Measurements from ENCODE around the gene SYK. TPM values are rescaled to one million over a fixed set of nuclear protein-coding genes. Genes with fewer than 3 reads are reported as not detected.

Gene SYK
- polyA plus RNA-seq, 6 donors from 2014 or later = 163 to 261 (median 214) TPM

- DNase-seq (peak; percentile 65), ATAC-seq (ENCODE audit: low read depth in 2 of 2) (peak; percentile 93 to 97)
- no peaks in the 10 kb centered on the region for H3K36me3 Mint-ChIP-seq
- no peaks in the 10 kb centered on the region for H3K9me3 Mint-ChIP-seq
- peaks cover 3 to 17% (median 4%) of the 10 kb centered on the region in 3 donors for H3K4me1 Mint-ChIP-seq
- H3K27ac Mint-ChIP-seq = peak overlapping the region in 1 of 6 donors; percentile 20
- H3K27me3 Mint-ChIP-seq = peaks cover 2 to 6% (median 4%) of the 10 kb centered on the region in 3 donors
- no peak overlapping the region for H3K4me3 Mint-ChIP-seq
Measured at GRCh38 chr9:90914868-90915483, 113.4 kb downstream of the SYK start.

- peaks cover 0 to 12% (median 4%) of the 10 kb centered on the region in 3 donors for H3K4me1 Mint-ChIP-seq
- H3K4me3 Mint-ChIP-seq = no peak overlapping the region
- no peaks in the 10 kb centered on the region for H3K9me3 Mint-ChIP-seq
- H3K36me3 Mint-ChIP-seq = no peaks in the 10 kb centered on the region
- DNase-seq (no peak), ATAC-seq (ENCODE audit: low read depth in 2 of 2) (peak in 1 of 2 donors; percentile 29)
- H3K27ac Mint-ChIP-seq = no peak overlapping the region
- H3K27me3 Mint-ChIP-seq = peaks cover 6 to 11% (median 9%) of the 10 kb centered on the region in 3 donors
Measured at GRCh38 chr9:90915693-90916092, 114.1 kb downstream of the SYK start.

GRCh38 chr9:90916147-90916734 is 114.6 kb downstream of the SYK start:
- DNase-seq (no peak), ATAC-seq (ENCODE audit: low read depth in 2 of 2) (no peak)
- H3K4me3 Mint-ChIP-seq = no peak overlapping the region
- H3K27me3 Mint-ChIP-seq = peaks cover 6 to 16% (median 13%) of the 10 kb centered on the region in 3 donors
- H3K4me1 Mint-ChIP-seq = peaks cover 0 to 9% (median 4%) of the 10 kb centered on the region in 3 donors
- no peaks in the 10 kb centered on the region for H3K36me3 Mint-ChIP-seq
- no peak overlapping the region for H3K27ac Mint-ChIP-seq
- no peaks in the 10 kb centered on the region for H3K9me3 Mint-ChIP-seq

- Mint-ChIP-seq H3K36me3 (no peaks in the 10 kb centered on the region), H3K27me3 (peaks cover 12 to 28% (median 13%) of the 10 kb centered on the region in 3 donors), H3K4me1 (peaks cover 13 to 14% (median 14%) of the 10 kb centered on the region in 3 donors), H3K9me3 (peaks cover 0 to 4% (median 0%) of the 10 kb centered on the region in 7 donors), H3K27ac (peak overlapping the region in 1 of 6 donors; percentile 76), H3K4me3 (no peak overlapping the region)
- ATAC-seq (ENCODE audit: low read depth in 2 of 2) = no peak
- DNase-seq = no peak
Measured at GRCh38 chr9:90919883-90920282, 118.3 kb downstream of the SYK start.

GRCh38 chr9:90921104-90921503 is 119.5 kb downstream of the SYK start:
- Mint-ChIP-seq H3K9me3 (peaks cover 0 to 4% (median 0%) of the 10 kb centered on the region in 7 donors), H3K4me1 (peaks cover 13 to 14% (median 13%) of the 10 kb centered on the region in 3 donors), H3K27me3 (peaks cover 13 to 34% (median 17%) of the 10 kb centered on the region in 3 donors), H3K36me3 (no peaks in the 10 kb centered on the region), H3K27ac (no peak overlapping the region), H3K4me3 (no peak overlapping the region)
- DNase-seq (no peak), ATAC-seq (ENCODE audit: low read depth in 2 of 2) (no peak)

GRCh38 chr9:90921969-90922368 is 120.3 kb downstream of the SYK start:
- Mint-ChIP-seq H3K27me3 (peaks cover 13 to 34% (median 20%) of the 10 kb centered on the region in 3 donors), H3K9me3 (peaks cover 0 to 4% (median 0%) of the 10 kb centered on the region in 7 donors), H3K36me3 (no peaks in the 10 kb centered on the region), H3K27ac (no peak overlapping the region), H3K4me3 (no peak overlapping the region), H3K4me1 (peaks cover 13 to 14% (median 13%) of the 10 kb centered on the region in 3 donors)
- ATAC-seq (ENCODE audit: low read depth in 2 of 2) (no peak), DNase-seq (no peak)

GRCh38 chr9:90925581-90926257 is 124.1 kb downstream of the SYK start:
- no peak overlapping the region for H3K4me3 Mint-ChIP-seq
- H3K27ac Mint-ChIP-seq = no peak overlapping the region
- peaks cover 0 to 4% (median 0%) of the 10 kb centered on the region in 7 donors for H3K9me3 Mint-ChIP-seq
- H3K36me3 Mint-ChIP-seq = no peaks in the 10 kb centered on the region
- ATAC-seq (ENCODE audit: low read depth in 2 of 2) (no peak), DNase-seq (no peak)
- H3K4me1 Mint-ChIP-seq = peaks cover 13 to 14% (median 13%) of the 10 kb centered on the region in 3 donors
- H3K27me3 Mint-ChIP-seq = peaks cover 4 to 45% (median 18%) of the 10 kb centered on the region in 3 donors

GRCh38 chr9:90926936-90927335 is 125.3 kb downstream of the SYK start:
- peaks cover 0 to 4% (median 0%) of the 10 kb centered on the region in 7 donors for H3K9me3 Mint-ChIP-seq
- H3K36me3 Mint-ChIP-seq = no peaks in the 10 kb centered on the region
- peaks cover 11 to 49% (median 24%) of the 10 kb centered on the region in 3 donors for H3K27me3 Mint-ChIP-seq
- H3K4me1 Mint-ChIP-seq = peaks cover 13 to 14% (median 13%) of the 10 kb centered on the region in 3 donors
- no peak for DNase-seq
- no peak overlapping the region for H3K4me3 Mint-ChIP-seq
- no peak for ATAC-seq (ENCODE audit: low read depth in 2 of 2)
- no peak overlapping the region for H3K27ac Mint-ChIP-seq

GRCh38 chr9:90927496-90927895 is 125.9 kb downstream of the SYK start:
- H3K4me1 Mint-ChIP-seq = peaks cover 13 to 14% (median 13%) of the 10 kb centered on the region in 3 donors
- DNase-seq (no peak), ATAC-seq (ENCODE audit: low read depth in 2 of 2) (no peak)
- no peaks in the 10 kb centered on the region for H3K36me3 Mint-ChIP-seq
- peaks cover 11 to 43% (median 24%) of the 10 kb centered on the region in 3 donors for H3K27me3 Mint-ChIP-seq
- no peak overlapping the region for H3K27ac Mint-ChIP-seq
- peaks cover 0 to 4% (median 0%) of the 10 kb centered on the region in 7 donors for H3K9me3 Mint-ChIP-seq
- H3K4me3 Mint-ChIP-seq = no peak overlapping the region

- Mint-ChIP-seq H3K27me3 (peaks cover 20 to 46% (median 24%) of the 10 kb centered on the region in 3 donors), H3K4me1 (peaks cover under 1 to 1% (median 1%) of the 10 kb centered on the region in 3 donors), H3K36me3 (no peaks in the 10 kb centered on the region), H3K27ac (no peak overlapping the region), H3K9me3 (no peaks in the 10 kb centered on the region), H3K4me3 (no peak overlapping the region)
- ATAC-seq (ENCODE audit: low read depth in 2 of 2) (no peak), DNase-seq (no peak)
Measured at GRCh38 chr9:90929626-90930025, 128.0 kb downstream of the SYK start.

GRCh38 chr9:90933468-90933867 is 131.8 kb downstream of the SYK start:
- ATAC-seq (ENCODE audit: low read depth in 2 of 2) = no peak
- peaks cover 19 to 60% (median 37%) of the 10 kb centered on the region in 3 donors for H3K27me3 Mint-ChIP-seq
- no peaks in the 10 kb centered on the region for H3K4me1 Mint-ChIP-seq
- no peaks in the 10 kb centered on the region for H3K36me3 Mint-ChIP-seq
- H3K27ac Mint-ChIP-seq = no peak overlapping the region
- H3K9me3 Mint-ChIP-seq = no peaks in the 10 kb centered on the region
- H3K4me3 Mint-ChIP-seq = no peak overlapping the region
- no peak for DNase-seq

- peaks cover 6 to 58% (median 44%) of the 10 kb centered on the region in 3 donors for H3K27me3 Mint-ChIP-seq
- H3K9me3 Mint-ChIP-seq = peaks cover 3 to 13% (median 6%) of the 10 kb centered on the region in 7 donors
- DNase-seq = no peak
- no peak overlapping the region for H3K4me3 Mint-ChIP-seq
- H3K36me3 Mint-ChIP-seq = peaks cover 0 to 8% of the 10 kb centered on the region in 2 donors
- H3K4me1 Mint-ChIP-seq = no peaks in the 10 kb centered on the region
- no peak for ATAC-seq (ENCODE audit: low read depth in 2 of 2)
- no peak overlapping the region for H3K27ac Mint-ChIP-seq
Measured at GRCh38 chr9:90939351-90939750, 137.7 kb downstream of the SYK start.

- Mint-ChIP-seq H3K27ac (no peak overlapping the region), H3K27me3 (peaks cover 7 to 67% (median 42%) of the 10 kb centered on the region in 3 donors), H3K4me1 (no peaks in the 10 kb centered on the region)
Measured at GRCh38 chr9:90940280-90940679, 138.7 kb downstream of the SYK start.

More at GRCh38 chr9:90940280-90940679, 138.7 kb downstream of the SYK start:
- H3K4me3 Mint-ChIP-seq = peak overlapping the region in 1 of 8 donors; percentile 26
- peaks cover 3 to 13% (median 6%) of the 10 kb centered on the region in 7 donors for H3K9me3 Mint-ChIP-seq
- DNase-seq = no peak
- ATAC-seq (ENCODE audit: low read depth in 2 of 2) = no peak
- H3K36me3 Mint-ChIP-seq = peaks cover 0 to 8% of the 10 kb centered on the region in 2 donors
